SK-N-SH (cell line): ENCODE data around the gene UMODL1.

Experiments
- TCF12 ChIP-seq: IDR thresholded peaks from 2 replicates; pipeline ENCODE4 v1.4.0; 2012
- TF ChIP-seq, protein P1 (sequence below): IDR thresholded peaks from 2 replicates; pipeline ENCODE4 v1.4.0; 2012; ENCODE audit warnings: low read depth

DNA sequence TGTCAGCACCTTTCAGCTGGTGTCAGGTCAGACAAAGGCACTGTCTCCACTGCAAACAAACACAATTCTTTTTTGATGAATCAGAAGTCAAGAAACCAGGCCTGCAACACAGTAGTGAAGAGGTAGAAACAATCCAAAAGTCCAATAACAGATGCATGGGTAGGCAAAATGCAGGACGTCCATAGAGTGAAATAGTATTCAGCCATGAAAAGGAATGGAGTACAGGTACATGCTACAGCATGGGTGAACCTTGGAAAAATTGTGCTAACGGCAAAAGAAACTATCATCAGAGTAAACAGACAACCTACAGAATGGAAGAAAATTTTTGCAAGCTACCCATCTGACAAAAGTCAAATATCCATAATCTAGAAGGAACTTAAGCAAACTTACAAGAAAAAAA lies 34.8 kb upstream of the UMODL1 start:
- TF ChIP-seq, protein P1, sequence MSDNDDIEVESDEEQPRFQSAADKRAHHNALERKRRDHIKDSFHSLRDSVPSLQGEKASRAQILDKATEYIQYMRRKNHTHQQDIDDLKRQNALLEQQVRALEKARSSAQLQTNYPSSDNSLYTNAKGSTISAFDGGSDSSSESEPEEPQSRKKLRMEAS: no peak
- no peak for TF ChIP-seq TCF12
